HG02981 (cell line): Measurements from ENCODE around the gene RASSF3.
A peak's percentile ranks its signal among the peaks of the same experiment; 100 is the strongest.

Source experiments
- ATAC-seq: cut with Tn5 transposase; IDR thresholded peaks from one replicate; pipeline ENCODE4 v1.9.1; 2021; ENCODE audit warnings: mild to moderate bottlenecking, moderate library complexity; ENCODE audit not compliant: unreplicated experiment

RASSF3 gene

DNA sequence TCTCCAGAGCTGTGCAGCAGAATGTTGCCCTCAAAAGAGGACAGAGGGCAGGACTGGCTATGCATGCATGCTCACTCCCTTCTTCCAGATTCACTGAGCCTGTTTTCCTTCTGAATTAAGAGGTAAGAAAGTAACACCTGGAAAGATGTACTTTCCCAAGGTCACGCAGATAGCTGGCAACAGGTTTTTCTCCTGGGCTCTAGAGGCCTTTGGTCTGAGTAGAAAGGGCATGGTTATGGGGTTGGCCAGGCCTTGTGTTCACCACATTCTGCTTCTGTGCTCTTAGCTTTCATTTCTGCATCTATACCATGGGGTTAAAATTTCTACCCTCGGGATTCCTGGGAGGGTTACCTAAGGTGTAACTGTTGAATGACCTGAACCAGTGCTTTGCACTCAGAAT, 57.5 kb downstream of the RASSF3 start:
- ATAC-seq: no peak

DNA sequence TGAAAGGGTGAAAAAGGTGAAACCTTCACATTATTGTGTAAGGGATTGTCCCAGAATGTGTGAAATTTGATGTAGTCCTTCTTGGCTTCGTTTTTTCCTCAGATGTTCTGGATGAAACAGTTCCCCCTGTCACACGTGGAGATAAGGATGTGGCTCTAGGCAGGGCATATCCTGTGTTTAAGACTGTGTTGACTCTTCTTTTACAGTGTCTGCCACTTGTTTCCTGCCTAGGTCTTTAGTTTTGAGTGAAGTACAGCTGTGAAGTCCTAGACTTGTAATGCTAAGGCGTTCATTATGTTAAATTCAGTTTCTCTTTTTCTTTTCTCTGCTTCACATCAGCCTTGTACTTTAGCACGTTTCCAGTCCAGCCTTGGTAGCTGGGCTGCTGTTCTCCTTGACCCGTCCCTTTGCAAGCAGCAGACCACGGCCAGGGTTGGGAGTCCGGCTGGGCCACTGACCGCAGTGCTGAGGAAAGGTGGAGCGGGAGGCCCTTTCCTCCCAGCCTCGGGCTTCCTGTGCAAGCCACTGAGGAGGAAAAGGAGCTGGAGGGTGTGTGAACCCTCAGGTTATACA, 59.1 kb downstream of the RASSF3 start:
- peak; percentile 74 for ATAC-seq

DNA sequence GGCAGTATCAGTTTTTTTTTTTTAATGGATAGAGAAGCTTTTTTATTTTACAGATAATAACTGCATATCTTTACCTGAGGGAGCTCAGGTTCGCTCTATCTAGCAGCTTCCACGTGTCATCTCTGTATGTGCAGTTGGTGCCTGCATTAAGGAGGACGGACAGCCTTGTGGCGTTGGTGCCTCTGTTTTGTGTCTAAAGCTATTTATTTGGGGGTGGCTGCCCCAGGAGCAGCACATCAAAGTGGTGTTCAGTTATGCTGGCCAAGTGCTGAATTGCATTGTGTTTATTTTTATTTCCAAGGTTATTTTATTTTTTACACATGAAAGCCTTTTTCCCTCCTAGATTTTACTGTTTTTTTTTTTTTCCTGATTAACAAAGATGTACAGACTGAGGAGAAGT, 59.7 kb downstream of the RASSF3 start:
- ATAC-seq: no peak

DNA sequence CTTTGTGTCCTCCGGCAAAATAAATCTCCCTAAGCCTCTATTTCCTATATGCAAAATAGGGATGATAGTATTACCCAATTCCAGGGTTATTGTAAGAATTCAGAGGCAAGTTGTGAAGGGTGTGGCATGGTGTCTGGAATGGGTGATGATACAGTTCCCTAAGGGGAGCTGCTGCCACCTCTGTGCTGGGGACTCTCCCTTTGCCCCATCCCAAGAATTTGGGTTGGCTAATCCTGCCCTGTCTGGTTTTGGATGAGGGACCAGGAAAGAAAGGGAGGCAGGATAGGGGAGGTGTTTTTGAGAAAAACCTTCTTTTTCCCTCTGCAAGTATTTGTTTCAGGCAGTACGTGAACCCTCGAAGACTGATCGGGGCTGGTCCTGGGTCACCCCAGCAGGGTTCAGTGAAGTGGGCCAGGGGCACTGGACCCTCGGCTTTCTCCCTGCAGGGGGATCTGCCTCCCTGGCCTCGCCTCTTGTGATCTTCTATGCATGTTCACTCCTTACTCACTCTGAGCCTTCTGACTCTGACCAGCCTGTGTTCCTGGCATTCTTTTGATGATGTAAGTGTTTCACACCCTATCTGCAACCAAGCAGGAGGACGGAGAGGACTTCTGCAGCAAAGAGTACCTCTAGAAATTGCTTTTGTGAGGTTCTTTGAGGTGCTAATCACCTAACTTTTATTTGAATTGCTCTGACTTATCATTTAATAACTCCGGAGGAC, 60.8 kb downstream of the RASSF3 start:
- no peak for ATAC-seq

DNA sequence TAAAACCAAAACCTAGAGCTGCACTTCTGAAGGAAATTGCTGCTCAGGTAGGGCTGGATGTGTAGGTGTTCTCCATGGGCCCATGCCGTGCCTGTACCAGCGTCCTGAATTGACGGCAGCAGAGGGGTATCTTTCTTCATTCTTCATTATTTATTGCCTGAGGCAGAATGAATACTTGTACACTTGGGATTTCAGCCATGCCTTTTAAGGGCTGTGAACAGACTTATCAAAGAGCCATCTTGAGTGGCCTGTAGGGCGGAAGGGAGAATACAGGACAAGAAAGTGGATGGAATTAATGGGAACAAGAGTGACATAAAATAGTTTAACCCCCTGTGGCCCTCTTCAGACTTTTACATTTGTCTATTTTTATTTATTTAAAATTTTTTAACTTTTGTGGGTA, 61.4 kb downstream of the RASSF3 start:
- ATAC-seq: no peak

DNA sequence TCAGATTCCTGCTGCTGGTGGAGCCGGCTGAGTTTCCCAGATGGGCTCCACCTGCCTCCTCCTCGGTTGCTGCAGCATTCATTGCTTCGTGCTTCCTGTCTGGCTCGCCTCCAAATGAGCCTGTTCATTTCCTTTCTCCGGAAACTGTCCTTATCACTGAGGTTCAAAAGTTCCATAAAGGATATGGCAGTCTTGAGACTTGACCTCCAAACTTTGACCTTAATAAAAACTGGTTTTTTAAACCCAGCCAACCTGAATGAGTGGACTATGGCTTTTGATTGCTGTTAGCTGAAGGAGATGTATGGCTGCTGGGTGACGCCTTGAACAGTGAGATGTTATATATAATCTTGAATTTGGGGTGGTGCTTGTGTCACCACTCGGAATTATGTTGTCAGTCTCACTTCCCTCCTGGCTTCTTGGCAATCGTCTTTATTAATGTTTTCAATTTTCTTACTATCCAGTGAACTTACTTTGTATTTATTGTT, 62.7 kb downstream of the RASSF3 start:
- ATAC-seq: no peak

DNA sequence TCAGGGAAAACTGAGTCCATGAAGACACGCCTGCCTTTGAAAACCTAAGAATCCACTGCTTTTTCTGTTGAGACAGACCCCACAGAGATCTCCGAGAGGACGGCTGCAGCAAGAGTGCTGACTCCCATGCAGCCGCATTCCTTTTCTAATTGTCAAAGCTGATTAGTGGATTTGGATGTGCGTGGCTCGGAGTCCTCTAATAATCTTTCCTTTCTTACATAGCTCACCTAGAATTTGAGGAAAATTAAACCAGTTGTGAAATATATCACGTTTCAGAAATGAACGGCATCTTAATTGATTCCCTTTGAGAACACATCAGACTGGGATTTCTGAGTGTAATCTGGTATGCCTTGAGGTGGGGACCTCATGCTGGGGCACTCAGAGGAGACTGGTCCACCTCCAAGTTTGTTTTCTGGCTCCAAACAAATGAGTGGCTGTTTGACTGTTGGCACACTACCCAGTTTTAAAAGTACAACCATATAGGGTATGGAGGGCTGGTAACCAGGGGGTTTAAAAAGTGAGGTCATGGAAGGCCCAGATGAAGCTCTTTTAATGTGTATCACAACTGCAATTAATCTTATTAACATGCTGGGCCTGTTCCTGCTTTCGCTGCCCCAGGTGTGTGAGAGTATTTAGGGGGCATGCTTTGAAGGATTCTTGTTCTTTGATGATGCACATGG, 63.3 kb downstream of the RASSF3 start:
- ATAC-seq: no peak

DNA sequence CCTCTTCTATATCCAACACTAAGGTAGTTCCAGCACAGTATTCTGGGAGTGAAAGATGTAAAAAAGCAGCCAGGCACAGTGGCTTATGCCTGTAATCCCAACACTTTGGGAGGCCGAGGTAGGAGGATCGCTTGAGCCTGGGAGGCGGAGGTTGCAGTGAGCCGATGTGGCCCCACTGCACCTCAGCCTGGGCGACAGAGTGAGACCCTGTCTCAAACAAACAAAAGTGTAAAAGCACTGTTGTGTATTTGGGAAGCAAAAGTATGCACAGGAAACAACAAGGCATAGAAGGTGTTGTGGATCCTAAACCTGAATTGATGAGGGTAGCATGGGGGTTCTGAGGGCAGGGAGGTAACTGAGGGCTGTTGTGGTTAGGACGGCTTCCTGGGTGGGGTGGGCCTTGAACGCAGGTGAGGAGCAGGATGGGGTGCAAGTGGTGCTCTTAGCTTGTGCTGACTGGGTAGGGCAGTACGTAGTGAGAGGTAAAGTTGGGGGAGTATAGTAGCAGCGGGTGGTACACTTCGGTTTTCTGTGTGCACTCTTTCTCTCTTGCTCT, 64.2 kb downstream of the RASSF3 start:
- ATAC-seq: no peak

DNA sequence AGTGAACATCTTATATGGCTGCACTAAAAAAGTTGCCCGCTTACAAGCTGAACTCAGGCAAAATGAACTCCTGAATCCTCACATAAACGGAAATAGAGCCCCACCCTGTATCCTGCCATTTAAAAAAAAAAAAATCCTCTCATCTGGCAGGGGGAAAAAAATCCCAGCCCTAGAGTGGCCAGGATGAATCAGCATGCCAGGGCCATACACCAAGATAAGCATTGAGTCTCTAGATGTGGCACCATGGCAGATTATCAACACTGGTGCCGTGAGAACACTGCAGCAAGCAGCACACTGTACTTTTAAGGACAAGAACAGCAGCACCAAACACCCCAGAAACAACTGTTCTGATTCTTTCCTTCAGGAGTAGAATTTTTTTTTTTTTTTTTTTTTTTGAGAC, 65.5 kb downstream of the RASSF3 start:
- ATAC-seq: no peak

DNA sequence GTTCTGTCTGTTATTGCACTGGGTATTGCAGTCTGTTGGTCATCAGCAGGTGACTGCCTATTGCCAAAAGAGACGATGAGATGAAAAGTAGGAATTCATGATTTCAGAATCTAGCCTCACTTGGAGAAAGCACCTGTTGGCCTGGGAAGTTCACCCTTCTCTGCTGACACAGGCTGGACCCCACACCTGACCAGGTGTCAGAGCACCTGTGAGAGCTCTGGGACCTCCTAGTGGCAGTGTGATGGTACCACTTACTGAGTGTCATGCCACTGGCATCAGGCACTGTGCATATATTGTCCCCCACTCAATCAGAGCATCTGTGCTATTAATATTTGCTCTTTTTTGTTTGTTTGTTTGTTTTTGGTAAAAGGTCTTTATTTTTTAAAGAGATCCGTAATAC, 68.0 kb downstream of the RASSF3 start:
- no peak for ATAC-seq

DNA sequence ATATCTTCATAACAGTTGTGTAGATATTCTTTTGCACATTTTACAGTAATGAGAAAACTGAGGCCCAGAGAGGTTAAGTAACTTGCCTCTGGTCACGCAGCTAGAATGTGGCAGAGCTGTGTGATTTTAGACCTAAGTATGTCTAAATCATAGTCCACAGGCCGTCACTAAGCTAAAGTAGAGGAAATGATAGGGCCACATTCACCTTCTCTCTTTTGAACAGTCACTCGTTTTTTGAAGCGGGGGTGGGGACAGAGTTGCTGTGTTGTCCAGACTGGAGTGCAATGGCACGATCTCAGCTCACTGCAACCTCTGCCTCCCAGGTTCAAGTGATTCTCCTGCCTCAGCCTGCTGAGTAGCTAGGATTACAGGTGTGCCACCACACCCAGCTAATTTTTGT, 68.5 kb downstream of the RASSF3 start:
- no peak for ATAC-seq

DNA sequence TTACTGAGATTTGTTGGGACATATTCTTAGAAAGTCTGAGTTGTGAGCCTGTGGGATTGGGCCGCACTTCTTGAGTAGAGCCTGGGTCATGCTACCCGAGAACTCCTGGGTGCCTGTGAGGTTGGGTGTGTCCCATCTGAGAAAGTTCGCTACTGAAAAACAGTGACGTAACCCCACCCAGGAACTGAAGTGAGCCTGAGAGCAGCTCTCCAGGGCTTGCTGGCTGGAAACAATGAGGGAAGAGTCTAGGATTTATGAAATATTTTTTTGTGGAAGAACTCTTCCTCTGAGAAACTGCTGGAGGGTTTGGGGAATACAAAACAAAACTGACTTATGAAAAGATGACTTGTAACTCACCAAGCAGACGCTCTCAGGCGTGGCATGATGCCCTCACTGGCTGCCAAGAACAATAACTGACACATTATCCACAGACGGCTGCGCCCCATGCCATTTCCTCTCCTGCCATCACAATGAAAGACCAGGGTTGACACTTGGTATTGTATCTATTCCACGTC, 69.2 kb downstream of the RASSF3 start:
- ATAC-seq: no peak

DNA sequence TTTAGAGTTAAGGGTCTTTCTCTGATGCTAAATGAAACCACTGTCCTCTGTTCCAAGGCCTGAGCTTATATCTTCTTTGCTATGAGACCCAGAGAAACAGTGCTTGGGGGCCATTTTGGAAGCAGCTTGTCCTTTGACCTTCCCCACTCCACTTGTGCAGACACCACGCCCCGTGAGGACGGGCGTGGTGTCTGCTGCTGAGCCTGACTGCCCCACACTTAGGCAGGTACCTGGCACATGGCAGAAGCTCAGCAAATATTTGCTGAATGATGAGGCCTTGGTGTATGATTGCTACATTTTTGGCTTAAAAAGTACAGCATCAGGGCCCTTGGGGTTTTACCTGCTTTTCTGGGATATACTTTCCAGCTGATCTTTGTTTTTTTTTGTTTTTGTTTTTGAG, 69.9 kb downstream of the RASSF3 start:
- ATAC-seq: no peak

DNA sequence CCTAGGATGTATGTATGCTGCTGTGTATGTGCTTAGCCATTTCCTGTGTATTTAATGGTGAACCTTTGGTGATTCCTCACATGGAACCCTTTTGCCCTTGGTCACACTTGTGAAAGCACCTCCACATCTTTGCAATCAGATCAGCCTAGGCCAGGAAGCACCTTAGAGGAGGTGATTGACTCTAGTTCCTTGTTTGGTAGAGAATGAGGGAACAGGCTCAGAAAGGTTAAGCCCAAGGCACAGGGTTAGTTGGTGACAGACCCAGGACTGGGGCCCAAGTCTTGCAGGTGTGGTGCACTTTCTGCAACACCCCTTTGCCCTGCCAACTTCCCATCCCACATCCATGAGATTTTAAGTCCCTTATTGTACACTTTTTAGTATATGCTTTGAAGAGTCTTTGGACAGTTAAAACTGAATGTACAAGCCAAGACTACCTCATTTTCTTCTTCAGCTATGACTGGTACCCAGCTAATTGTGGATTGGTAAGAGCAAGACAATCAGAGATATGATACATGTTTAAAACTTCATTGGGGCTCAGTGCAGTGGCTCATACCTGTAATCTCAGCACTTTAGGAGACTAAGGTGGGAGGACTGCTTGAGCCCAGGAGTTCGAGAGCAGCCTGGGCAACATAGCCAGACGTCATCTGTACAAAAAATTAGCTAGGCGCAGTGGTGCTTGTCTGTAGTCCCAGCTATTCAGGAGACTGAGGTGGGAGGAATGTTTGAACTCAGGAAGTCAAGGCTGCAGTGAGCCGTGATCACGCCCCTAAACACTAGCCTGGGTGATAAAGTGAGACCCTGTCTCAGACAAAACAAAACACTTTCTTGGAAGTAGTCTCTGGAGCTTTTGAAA, 71.1 kb downstream of the RASSF3 start:
- ATAC-seq: peak; percentile 59

DNA sequence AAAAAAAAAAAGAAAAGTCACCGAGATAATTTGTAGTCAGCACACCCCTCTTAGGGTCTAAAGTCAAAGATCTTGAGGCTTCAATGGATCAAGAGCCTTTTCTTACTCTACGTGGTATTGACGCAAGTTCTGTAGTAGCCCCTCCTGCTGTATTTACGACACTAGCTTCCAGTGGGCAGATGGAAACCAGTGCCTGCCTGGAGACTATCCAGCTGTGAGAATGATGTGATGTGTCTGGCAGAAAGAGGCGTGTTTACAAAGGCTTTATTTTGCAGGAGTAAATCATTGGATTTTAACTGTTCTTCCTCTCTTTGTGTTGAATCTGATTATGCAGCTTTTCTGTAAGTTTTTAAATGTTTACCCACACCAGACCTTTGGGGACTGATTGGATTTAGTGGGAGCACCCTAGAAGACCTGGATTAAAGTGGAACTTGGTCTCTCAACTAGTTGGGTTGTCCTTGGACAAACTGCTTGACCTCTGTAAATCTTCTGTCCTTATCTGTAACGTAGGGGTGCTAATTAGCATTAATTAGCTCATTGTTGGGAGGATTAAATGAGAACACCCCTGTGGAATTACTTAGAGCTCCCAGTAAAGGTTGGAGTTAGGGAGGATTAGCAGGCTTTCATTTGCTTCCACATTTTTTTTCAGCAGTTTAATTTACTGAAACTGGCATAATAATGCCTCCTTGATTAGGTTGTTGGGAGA, 72.4 kb downstream of the RASSF3 start:
- no peak for ATAC-seq

DNA sequence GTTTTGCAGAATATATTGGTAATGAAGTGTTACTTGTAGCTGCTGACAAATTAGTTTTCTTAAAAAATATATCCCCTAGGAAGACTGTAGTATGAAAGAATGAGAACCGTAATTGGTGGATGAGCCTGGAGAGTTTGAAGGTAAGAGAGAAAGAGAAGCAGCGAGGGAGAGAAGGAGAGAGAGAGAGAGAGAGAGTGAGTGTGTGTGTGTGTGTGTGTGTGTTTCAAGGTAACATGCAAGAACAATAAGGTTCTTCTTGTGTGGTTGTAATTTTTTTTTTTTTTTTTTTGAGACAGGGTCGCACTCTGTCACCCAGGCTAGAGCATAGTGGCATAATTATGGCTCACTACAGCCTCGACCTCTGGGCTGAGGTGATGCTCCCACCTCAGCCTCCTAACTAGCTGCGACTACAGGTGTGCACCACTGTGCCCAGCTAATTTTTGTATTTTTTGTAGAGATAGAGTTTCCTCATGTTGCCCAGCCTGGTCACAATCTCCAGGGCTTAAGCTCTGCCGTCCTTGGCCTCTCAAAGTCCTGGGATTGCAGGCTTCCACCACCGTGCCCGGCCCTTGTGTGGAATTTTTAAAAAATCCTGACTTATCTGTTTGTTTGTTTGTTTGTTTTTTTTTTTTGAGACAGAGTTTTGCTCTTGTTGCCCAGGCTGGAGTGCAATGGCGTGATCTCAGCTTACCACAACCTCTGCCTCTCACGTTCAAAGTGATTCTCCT, 73.7 kb downstream of the RASSF3 start:
- ATAC-seq: no peak

DNA sequence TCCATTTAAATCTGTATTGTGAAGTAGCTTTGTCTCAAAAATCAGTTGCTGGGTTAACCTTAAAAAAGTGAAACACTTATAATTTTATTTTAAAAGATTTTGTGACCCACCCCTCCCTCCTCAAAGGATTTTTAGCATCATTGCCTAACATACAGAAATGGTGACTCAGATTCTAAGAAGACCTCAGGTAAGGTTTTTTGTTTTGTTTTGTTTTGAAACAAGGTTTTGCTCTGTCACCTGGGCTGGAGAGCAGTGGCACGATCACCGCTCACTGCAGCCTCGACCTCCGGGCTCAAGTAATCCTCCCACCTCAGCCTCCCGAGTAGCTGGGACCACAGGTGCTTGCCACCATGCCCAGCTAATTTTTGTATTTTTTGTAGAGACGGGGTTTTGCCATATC, 74.8 kb downstream of the RASSF3 start:
- ATAC-seq: no peak

DNA sequence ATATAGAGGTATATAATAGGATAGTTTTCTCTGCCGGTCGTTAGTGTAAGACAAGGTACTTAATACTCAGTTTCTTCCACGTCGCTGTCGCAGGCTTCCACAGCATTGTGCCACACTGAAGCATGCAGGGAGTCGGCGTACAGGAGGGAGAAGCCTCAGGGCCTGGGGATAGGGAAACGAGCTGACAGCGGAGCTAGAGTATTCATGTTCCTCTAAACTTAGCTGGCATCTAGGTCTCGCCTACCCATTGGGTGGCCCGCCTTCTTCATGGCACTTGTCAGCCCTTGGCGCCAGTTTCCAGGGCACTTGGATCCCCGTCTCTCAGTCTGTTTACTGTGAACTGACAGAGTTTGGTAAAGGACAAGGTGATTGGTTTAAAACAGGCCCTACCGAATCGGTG, 75.3 kb downstream of the RASSF3 start:
- ATAC-seq: no peak

DNA sequence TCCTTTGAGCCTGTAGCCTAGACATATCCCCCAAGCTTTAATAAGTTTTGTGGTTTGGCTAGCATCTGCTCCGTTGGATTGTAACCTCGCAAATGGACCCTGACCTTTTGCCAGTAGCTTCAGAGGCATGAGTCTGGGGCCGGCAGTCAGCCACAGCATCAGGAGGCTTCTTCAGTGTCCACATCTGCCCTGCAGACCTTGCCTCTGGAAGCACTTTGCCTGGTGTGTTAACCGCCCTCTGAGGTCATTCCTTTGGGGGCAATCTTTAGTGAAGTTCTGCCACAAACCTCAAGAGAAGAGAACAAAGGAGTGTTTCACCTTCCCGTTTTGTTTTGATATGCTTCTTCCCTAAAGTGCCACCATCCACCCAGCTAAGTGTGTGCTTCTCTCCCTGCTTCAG, 77.5 kb downstream of the RASSF3 start:
- no peak for ATAC-seq

DNA sequence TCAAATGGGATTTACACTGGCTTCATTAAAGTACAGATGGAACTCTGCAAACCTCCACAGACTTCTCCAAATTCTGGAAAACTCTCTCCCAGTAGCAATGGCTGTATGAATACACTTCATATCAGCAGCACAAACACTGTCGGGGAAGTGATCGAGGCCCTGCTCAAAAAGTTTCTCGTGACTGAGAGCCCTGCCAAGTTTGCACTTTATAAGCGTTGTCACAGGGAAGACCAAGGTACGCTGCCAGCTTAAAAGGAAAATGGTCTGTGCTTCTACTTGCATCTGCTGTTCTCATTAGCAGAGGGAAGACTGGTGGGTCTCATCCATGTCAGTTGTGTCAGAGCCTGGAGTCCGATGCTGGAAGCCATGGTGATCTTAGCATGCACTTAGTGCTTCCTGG, 77.9 kb downstream of the RASSF3 start:
- no peak for ATAC-seq
